Right lobe of liver (tissue), 6 donors: ENCODE results near the gene STBD1. TPM values are rescaled to one million over a fixed set of nuclear protein-coding genes. Genes with fewer than 3 reads are reported as not detected.
A peak's percentile ranks its signal among the peaks of the same experiment; 100 is the strongest.

Experiments used
- ATAC-seq, 4 donors: fragments of 200-7000 bp; cut with Tn5 transposase; one replicate each; pipeline ENCODE4 v1.9.1; 2020; ENCODE audit warnings: mild to moderate bottlenecking in 4 of 4, moderate library complexity in 4 of 4
- DNase-seq, 3 donors: peaks; one replicate each; pipeline ENCODE4 v3.0.0-alpha.2; 2020
- H3K27ac ChIP-seq, 3 donors: fragments of 200-600 bp; one replicate each; pipeline ENCODE4 v1.8.0; 2022
- H3K27me3 ChIP-seq, 2 donors: fragments of 200-600 bp; one replicate each; pipeline ENCODE4 v1.8.0; 2022
- H3K36me3 ChIP-seq, 4 donors: fragments of 200-600 bp; sonication (generic) in 1 of 4; one replicate each; pipeline versions ENCODE4 v1.5.1 to v1.8.0; 2017 to 2022; ENCODE audit warnings: control low read depth in 1 of 4
- H3K4me1 ChIP-seq, 4 donors: fragments of 200-600 bp; sonication (generic) in 1 of 4; one replicate each; pipeline versions ENCODE4 v1.5.1 to v1.8.0; 2017 to 2022; ENCODE audit warnings: control low read depth in 1 of 4
- H3K4me3 ChIP-seq, 3 donors: fragments of 200-600 bp; one replicate each; pipeline ENCODE4 v1.8.0; 2022
- H3K9me3 ChIP-seq, 4 donors: fragments of 200-600 bp; sonication (generic) in 1 of 4; one replicate each; pipeline versions ENCODE4 v1.5.1 to v1.8.0; 2017 to 2022; ENCODE audit warnings: control low read depth in 1 of 4
- CTCF ChIP-seq, 4 donors: fragments of 200-600 bp in 3 of 4; fragments of 450-650 bp in 1 of 4; IDR thresholded peaks; one replicate each; pipeline versions ENCODE4 v1.5.1 to v1.8.0; 2016 to 2022; ENCODE audit warnings: antibody characterized with exemption in 4 of 4, mild to moderate bottlenecking in 2 of 4
- POLR2A ChIP-seq: fragments of 450-650 bp; IDR thresholded peaks from one replicate; pipeline ENCODE4 v1.6.1; 2017; ENCODE audit warnings: antibody characterized with exemption, mild to moderate bottlenecking
- WGBS: methylation state at CpG from one replicate; pipeline ENCODE4 v1.1.6; 2018; ENCODE audit warnings: low coverage, low lambda C conversion rate; ENCODE audit not compliant: insufficient coverage; ENCODE audit errors: missing lambda C conversion rate; 5-methylcytosine and 5-hydroxymethylcytosine counted together
- intact Hi-C, 2 donors: fragments of 100-400 bp; cut with DNase I; formaldehyde crosslinking; loops; one replicate each; pipeline versions ENCODE4 v1.11.2 to v1.14.1; 2022
- total RNA-seq, 6 experiments: library from RNA; depleted of rRNA in 2 of 6; stranded (reverse); fragments of >200 nt in 2 of 6; fragmentation: NEBNext Ultra II Directional in 3 of 6; extraction: Animal tissue kit (Norgen Biotek cat#: 25700) in 3 of 6; gene quantifications; one replicate each; pipeline versions ENCODE4 v1.1.0 to v1.2.4, GENCODE V29; 2016 to 2023
- donor health status: DM: no; HTN: yes; CAD: no.
- donor health status: DM: no; HTN: no; CAD: no.
- donor health status: DM: no; HTN: no; CAD: no.
- donor health status: DM: no; HTN: yes; CAD: no.
- donor health status: DM: no; HTN: yes; CAD: no.

The STBD1 gene
- total RNA-seq, 6 experiments from 2014 or later, result 16.3 to 53.5 (median 37.6) TPM

GRCh38 chr4:76315267-76315918, 8.9 kb downstream of the STBD1 start:
- no peak for TF ChIP-seq POLR2A
- peak in 3 of 4 donors; percentile 6 to 26 (median 18) for TF ChIP-seq CTCF (IDR thresholded peaks at IDR 0.05)
- Histone ChIP-seq H3K4me3 (no peak overlapping the region), H3K27ac (peak overlapping the region in 2 of 3 donors; percentile 28 to 40), H3K4me1 (peaks cover 0 to 16% (median 5%) of the 10 kb centered on the region in 4 donors), H3K9me3 (no peaks in the 10 kb centered on the region), H3K27me3 (no peaks in the 10 kb centered on the region), H3K36me3 (peaks cover 0 to 4% (median 0%) of the 10 kb centered on the region in 4 donors)
- ATAC-seq (peak; percentile 37 to 46 (median 40)), DNase-seq (no peak)
- intact Hi-C loops, result no loop called here
- WGBS, result 36% methylated on average over 4 of the region's 7 CpGs

DNA sequence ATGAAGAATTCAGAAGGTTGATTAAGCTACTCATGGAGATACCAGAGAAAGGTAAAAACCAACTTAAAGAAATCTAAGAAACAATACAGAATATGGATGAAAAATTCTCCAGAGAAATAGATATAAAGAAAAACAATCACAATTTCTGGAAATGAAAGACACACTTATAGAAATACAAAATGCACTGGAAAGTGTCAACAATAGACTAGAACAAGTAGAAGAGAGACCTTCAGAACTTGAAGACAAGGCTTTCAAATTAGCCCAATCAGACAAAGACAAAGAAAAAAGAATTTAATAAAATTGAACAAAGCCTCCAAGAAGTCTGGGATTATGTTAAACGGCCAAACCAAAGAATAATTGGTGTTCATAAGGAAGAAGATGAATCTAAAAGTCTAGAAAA, 9.6 kb downstream of the STBD1 start:
- Histone ChIP-seq H3K4me3 (no peak overlapping the region), H3K27ac (peak overlapping the region in 2 of 3 donors; percentile 28 to 40), H3K36me3 (no peaks in the 10 kb centered on the region), H3K4me1 (peaks cover 0 to 16% (median 5%) of the 10 kb centered on the region in 4 donors), H3K9me3 (no peaks in the 10 kb centered on the region), H3K27me3 (no peaks in the 10 kb centered on the region)
- intact Hi-C loops, result no loop called here
- WGBS, result 100% methylated on average over 1 of the region's 1 CpG
- ATAC-seq (no peak), DNase-seq (no peak)
- no peak for TF ChIP-seq POLR2A
- no peak for TF ChIP-seq CTCF (IDR thresholded peaks at IDR 0.05)

DNA sequence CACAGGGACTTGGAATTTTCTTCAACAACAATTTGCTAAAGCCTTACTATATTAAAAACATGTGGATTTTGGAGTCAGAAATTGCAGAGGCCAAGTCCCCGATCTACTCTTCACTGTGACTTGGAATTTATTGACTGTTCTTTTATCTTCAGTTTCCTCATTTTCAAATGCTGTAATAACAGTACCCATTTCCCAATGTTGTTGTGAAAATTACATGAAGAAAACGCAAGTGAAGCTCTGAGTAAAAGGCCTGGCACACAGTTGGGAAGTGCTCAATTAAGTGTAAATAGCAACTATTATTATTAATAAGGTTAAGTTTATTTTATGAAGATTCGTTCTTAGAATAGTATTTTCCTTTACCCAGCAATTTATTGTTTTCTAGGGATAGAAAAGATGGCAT, 15.7 kb downstream of the STBD1 start:
- Histone ChIP-seq H3K27ac (no peak overlapping the region), H3K27me3 (no peaks in the 10 kb centered on the region), H3K4me1 (no peaks in the 10 kb centered on the region), H3K36me3 (no peaks in the 10 kb centered on the region), H3K4me3 (no peak overlapping the region), H3K9me3 (peaks cover 0 to 12% (median 6%) of the 10 kb centered on the region in 4 donors)
- TF ChIP-seq CTCF (IDR thresholded peaks at IDR 0.05) (no peak), POLR2A (no peak)
- intact Hi-C loops, result no loop called here
- ATAC-seq, result no peak
- no peak for DNase-seq
- 64% methylated on average over 3 of the region's 3 CpGs for WGBS

GRCh38 chr4:76325072-76325471, 18.5 kb downstream of the STBD1 start:
- Histone ChIP-seq H3K27ac (no peak overlapping the region), H3K36me3 (no peaks in the 10 kb centered on the region), H3K4me3 (no peak overlapping the region), H3K27me3 (no peaks in the 10 kb centered on the region), H3K9me3 (peaks cover 0 to 12% (median 6%) of the 10 kb centered on the region in 4 donors), H3K4me1 (no peaks in the 10 kb centered on the region)
- TF ChIP-seq CTCF (IDR thresholded peaks at IDR 0.05), result no peak
- TF ChIP-seq POLR2A, result no peak
- ATAC-seq, result no peak
- DNase-seq, result no peak
- intact Hi-C loops, result no loop called here

- no peak for ATAC-seq
- TF ChIP-seq CTCF (IDR thresholded peaks at IDR 0.05), result no peak
- TF ChIP-seq POLR2A, result no peak
- Histone ChIP-seq H3K4me3 (no peak overlapping the region), H3K27ac (no peak overlapping the region), H3K27me3 (no peaks in the 10 kb centered on the region), H3K9me3 (peaks cover 0 to 12% (median 6%) of the 10 kb centered on the region in 4 donors), H3K36me3 (no peaks in the 10 kb centered on the region), H3K4me1 (no peaks in the 10 kb centered on the region)
- DNase-seq, result no peak
- intact Hi-C loops, result no loop called here
These were observed 20.0 kb downstream of the STBD1 start for GRCh38 chr4:76326515-76326914.
